Nephron progenitor cell (in vitro differentiated cells): ENCODE measurements around the gene TAPT1.

Source experiments
- DNase-seq: peaks from one replicate; pipeline ENCODE4 v3.0.0; 2021
- H3K27ac Mint-ChIP-seq: 2 replicates; pipeline ENCODE4 v1.8.0; 2021; ENCODE audit warnings: mild to moderate bottlenecking, moderate library complexity, mixed read lengths
- H3K27me3 Mint-ChIP-seq: 2 replicates; pipeline ENCODE4 v1.8.0; 2021; ENCODE audit warnings: mild to moderate bottlenecking, low read depth, mixed read lengths; ENCODE audit not compliant: poor library complexity
- H3K36me3 Mint-ChIP-seq: 2 replicates; pipeline ENCODE4 v1.8.0; 2021; ENCODE audit warnings: low read depth, mixed read lengths
- H3K4me1 Mint-ChIP-seq: 2 replicates; pipeline ENCODE4 v1.8.0; 2021; ENCODE audit warnings: mixed read lengths
- H3K4me3 Mint-ChIP-seq: 2 replicates; pipeline ENCODE4 v1.8.0; 2021; ENCODE audit warnings: mild to moderate bottlenecking, moderate library complexity, mixed read lengths
- H3K9me3 Mint-ChIP-seq: 2 replicates; pipeline ENCODE4 v1.8.0; 2021; ENCODE audit warnings: mild to moderate bottlenecking, moderate library complexity, mixed read lengths
- TF ChIP-seq, protein P1 (sequence below): fragments of 200-600 bp; sonication (generic); IDR thresholded peaks from 2 replicates; pipeline ENCODE4 v1.5.0; 2021; ENCODE audit warnings: antibody characterized with exemption

The TAPT1 gene

DNA sequence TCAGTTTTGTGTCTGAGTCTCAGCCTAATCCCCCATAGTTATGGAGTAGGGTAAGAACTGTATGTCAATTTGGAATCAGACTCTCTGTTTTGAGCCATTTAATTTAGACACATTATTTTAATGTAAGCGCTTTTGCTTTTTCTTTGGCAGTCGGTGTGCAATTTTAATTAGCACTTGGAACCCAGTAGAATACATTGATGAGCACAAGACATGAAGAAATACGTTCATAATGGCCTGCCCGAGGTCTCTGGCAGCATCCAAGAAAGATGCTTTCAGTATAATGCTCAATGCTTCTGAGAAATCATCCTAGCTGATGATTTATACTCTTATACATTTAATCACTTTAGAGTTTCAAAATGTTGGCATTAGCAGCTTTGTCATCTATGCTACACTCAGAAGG is 8.9 kb upstream of the TAPT1 start:
- no peaks in the 10 kb centered on the region for H3K27me3 Mint-ChIP-seq
- H3K4me1 Mint-ChIP-seq, result peaks cover 48% of the 10 kb centered on the region
- no peaks in the 10 kb centered on the region for H3K9me3 Mint-ChIP-seq
- no peak for DNase-seq
- no peak overlapping the region for H3K4me3 Mint-ChIP-seq
- no peak overlapping the region for H3K27ac Mint-ChIP-seq
- TF ChIP-seq, protein P1, sequence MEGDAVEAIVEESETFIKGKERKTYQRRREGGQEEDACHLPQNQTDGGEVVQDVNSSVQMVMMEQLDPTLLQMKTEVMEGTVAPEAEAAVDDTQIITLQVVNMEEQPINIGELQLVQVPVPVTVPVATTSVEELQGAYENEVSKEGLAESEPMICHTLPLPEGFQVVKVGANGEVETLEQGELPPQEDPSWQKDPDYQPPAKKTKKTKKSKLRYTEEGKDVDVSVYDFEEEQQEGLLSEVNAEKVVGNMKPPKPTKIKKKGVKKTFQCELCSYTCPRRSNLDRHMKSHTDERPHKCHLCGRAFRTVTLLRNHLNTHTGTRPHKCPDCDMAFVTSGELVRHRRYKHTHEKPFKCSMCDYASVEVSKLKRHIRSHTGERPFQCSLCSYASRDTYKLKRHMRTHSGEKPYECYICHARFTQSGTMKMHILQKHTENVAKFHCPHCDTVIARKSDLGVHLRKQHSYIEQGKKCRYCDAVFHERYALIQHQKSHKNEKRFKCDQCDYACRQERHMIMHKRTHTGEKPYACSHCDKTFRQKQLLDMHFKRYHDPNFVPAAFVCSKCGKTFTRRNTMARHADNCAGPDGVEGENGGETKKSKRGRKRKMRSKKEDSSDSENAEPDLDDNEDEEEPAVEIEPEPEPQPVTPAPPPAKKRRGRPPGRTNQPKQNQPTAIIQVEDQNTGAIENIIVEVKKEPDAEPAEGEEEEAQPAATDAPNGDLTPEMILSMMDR, result no peak
- peaks cover 10% of the 10 kb centered on the region for H3K36me3 Mint-ChIP-seq

DNA sequence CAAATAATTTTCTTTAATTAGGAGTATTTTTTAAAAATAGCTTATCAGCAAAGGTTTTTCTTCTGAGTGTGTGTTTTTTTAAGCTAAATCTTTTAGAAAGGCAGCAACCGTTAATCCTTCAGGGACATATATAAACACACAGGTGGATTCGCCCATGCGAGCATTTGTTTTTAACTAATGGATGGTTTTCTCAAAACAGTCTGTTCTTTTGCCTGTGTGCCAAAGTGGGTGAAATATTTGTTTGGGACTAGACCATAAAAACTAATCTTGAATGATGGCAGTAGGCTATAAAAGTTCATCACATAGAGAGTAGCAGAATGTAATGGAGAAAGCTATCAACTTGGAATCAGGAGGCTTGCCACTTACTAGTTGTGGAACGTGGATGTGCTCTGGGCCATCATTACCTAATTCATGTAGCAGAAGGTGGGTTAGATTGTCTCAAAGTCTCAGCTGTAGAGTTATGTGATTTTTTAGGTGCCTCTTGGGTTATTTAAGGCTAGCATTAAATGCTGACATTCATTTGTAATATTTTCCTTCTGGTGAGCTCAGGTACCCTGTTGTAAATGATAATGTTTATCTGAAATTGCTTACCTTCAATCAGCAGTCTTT is 7.4 kb upstream of the TAPT1 start:
- H3K27me3 Mint-ChIP-seq, result no peaks in the 10 kb centered on the region
- peaks cover 8% of the 10 kb centered on the region for H3K36me3 Mint-ChIP-seq
- no peak overlapping the region for H3K27ac Mint-ChIP-seq
- no peak overlapping the region for H3K4me3 Mint-ChIP-seq
- peaks cover 51% of the 10 kb centered on the region for H3K4me1 Mint-ChIP-seq
- TF ChIP-seq, protein P1, result no peak
- no peaks in the 10 kb centered on the region for H3K9me3 Mint-ChIP-seq
- no peak for DNase-seq

DNA sequence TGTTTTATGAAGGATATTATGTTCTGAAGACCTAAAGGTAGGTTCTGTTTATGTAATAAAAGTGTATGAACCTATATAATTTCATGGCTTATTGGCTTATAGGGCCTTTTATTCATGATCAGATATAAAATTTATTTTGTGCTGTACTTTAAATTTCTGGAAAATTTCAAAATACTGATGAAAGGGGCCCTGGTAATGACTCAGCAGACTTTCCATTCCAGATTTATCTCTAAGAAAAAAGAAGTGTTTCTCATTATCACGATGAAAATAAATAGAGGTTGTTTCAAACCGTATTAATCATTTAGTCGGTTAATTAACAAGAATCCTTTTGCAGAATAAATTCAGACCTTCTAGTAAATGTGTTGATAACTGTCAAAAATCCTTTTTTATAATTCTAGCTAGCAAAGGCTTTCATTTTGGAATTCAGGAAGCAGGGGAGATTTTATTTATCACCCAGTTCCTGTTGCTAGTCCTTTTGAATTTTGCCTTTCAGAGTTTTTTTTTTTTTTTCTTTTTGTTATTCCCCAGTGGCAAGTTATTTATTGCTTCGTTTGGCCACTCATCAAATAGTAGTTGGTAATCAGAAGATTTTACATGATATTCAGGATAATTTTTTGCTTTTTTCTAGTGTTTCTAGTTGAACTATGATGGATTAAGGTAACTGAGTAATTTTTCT is 5.4 kb upstream of the TAPT1 start:
- no peak for DNase-seq
- TF ChIP-seq, protein P1, result no peak
- peaks cover 66% of the 10 kb centered on the region for H3K4me1 Mint-ChIP-seq
- peaks cover 8% of the 10 kb centered on the region for H3K36me3 Mint-ChIP-seq
- H3K27me3 Mint-ChIP-seq, result no peaks in the 10 kb centered on the region
- H3K27ac Mint-ChIP-seq, result peak overlapping the region; percentile 79
- H3K9me3 Mint-ChIP-seq, result no peaks in the 10 kb centered on the region
- peak overlapping the region; percentile 31 for H3K4me3 Mint-ChIP-seq

DNA sequence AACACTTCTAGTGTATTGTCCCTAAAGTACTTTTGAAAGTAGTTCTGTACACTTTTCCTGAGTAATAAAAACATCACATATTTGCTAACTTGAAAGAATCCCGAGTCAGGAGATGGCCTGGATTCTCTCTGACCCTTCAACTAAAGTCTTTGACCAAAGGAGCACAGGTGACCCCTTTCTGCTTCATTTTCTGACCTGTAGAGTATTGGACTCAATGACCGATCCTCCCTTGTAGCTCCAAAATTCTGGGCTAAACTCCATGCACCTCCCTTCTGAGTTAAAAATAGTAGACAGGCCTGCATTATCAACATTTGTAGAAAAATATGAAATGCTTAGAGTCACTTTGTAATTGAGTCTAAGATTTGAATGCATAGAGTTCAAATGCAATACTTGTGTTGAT is 4.0 kb upstream of the TAPT1 start:
- DNase-seq, result no peak
- Mint-ChIP-seq H3K9me3 (no peaks in the 10 kb centered on the region), H3K4me1 (peaks cover 66% of the 10 kb centered on the region), H3K4me3 (no peak overlapping the region), H3K27me3 (no peaks in the 10 kb centered on the region), H3K36me3 (peaks cover 8% of the 10 kb centered on the region), H3K27ac (no peak overlapping the region)
- TF ChIP-seq, protein P1, result no peak

DNA sequence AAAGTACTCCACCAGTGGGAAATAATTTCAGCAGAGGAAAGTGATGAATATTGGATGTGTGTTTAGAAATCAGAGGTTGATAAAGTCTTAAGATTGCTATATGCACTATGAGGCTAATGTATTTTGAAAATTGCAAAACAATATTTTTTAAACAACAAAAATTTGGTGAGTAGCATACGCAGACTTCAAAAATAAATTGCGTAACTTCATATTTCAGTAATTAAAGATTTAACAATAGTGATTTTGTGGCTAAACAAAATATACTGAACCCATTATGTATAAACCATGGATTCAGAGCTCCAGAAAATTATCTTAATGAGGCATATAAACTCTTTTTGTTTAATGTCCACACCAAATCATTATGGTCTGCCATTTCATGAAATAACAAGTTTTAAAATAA is 3.3 kb upstream of the TAPT1 start:
- TF ChIP-seq, protein P1, result no peak
- Mint-ChIP-seq H3K27ac (no peak overlapping the region), H3K4me1 (peaks cover 72% of the 10 kb centered on the region), H3K36me3 (peaks cover 8% of the 10 kb centered on the region), H3K9me3 (no peaks in the 10 kb centered on the region), H3K27me3 (no peaks in the 10 kb centered on the region), H3K4me3 (no peak overlapping the region)
- DNase-seq, result no peak

DNA sequence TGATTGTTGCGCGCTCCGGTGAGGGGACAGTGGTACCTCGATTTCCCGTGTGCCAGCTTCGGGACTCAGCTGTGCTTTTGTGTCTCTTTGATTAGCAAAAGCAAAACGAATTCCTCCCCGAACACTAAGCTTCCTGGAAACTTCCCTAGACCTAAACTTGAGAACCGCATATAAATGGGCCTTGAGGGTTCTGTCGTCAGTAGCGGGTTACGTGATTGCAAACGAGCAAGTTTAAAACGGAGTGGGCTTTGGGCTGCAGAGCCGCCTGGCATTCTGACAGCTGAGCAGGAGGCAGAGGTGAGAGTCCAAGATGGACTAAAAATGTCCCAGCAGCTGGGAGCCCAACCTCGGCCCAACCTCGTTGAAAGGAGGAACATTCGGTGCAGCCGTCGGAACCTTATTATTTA is 1.2 kb upstream of the TAPT1 start:
- H3K4me3 Mint-ChIP-seq, result peak overlapping the region; percentile 96
- peaks cover 3% of the 10 kb centered on the region for H3K36me3 Mint-ChIP-seq
- H3K9me3 Mint-ChIP-seq, result no peaks in the 10 kb centered on the region
- TF ChIP-seq, protein P1, result no peak
- H3K27ac Mint-ChIP-seq, result peak overlapping the region; percentile 99
- DNase-seq, result peak; percentile 19
- no peaks in the 10 kb centered on the region for H3K27me3 Mint-ChIP-seq
- H3K4me1 Mint-ChIP-seq, result peaks cover 70% of the 10 kb centered on the region
